Muscle layer of colon (tissue), 2 donors: Measurements from ENCODE around the gene YPEL2.

Source experiments
- H3K27ac ChIP-seq: one replicate; pipeline ENCODE4 v1.7.0; 2013; ENCODE audit warnings: low read depth, mild to moderate bottlenecking, low read length, moderate library complexity
- H3K27me3 ChIP-seq, 2 donors: one replicate each; pipeline ENCODE4 v1.7.0; 2013; ENCODE audit warnings: low read length in 2 of 2, mild to moderate bottlenecking in 2 of 2; ENCODE audit not compliant: insufficient read depth in 2 of 2, control insufficient read depth in 1 of 2
- H3K36me3 ChIP-seq: one replicate; pipeline ENCODE4 v1.7.0; 2013; ENCODE audit warnings: mild to moderate bottlenecking, low read length; ENCODE audit not compliant: insufficient read depth
- H3K4me1 ChIP-seq: one replicate; pipeline ENCODE4 v1.7.0; 2013; ENCODE audit warnings: mild to moderate bottlenecking, low read length; ENCODE audit not compliant: insufficient read depth
- H3K4me3 ChIP-seq, 2 donors: one replicate each; pipeline ENCODE4 v1.7.0; 2013; ENCODE audit warnings: low read length in 2 of 2, low read depth in 1 of 2, mild to moderate bottlenecking in 1 of 2, moderate library complexity in 1 of 2
- H3K9ac ChIP-seq: one replicate; pipeline ENCODE4 v1.7.0; 2013; ENCODE audit warnings: low read length
- H3K9me3 ChIP-seq: one replicate; pipeline ENCODE4 v1.7.0; 2013; ENCODE audit warnings: mild to moderate bottlenecking, low read length
- donor health status: abdominal sarcoma.
- donor health status: Adenocarcinoma of cecum.

The YPEL2 gene

GRCh38 chr17:59371416-59372100 is 40.1 kb downstream of the YPEL2 start:
- H3K36me3 ChIP-seq, result no peaks in the 10 kb centered on the region
- no peaks in the 10 kb centered on the region for H3K27me3 ChIP-seq
- peak overlapping the region; percentile 94 for H3K27ac ChIP-seq
- H3K9me3 ChIP-seq, result no peaks in the 10 kb centered on the region
- H3K4me3 ChIP-seq, result peak overlapping the region in 1 of 2 donors; percentile 25
- peaks cover 77% of the 10 kb centered on the region for H3K4me1 ChIP-seq
- peak overlapping the region; percentile 15 for H3K9ac ChIP-seq

- no peaks in the 10 kb centered on the region for H3K27me3 ChIP-seq
- H3K9me3 ChIP-seq, result no peaks in the 10 kb centered on the region
- H3K4me1 ChIP-seq, result peaks cover 73% of the 10 kb centered on the region
- H3K27ac ChIP-seq, result peak overlapping the region; percentile 94
- no peaks in the 10 kb centered on the region for H3K36me3 ChIP-seq
- H3K9ac ChIP-seq, result peak overlapping the region; percentile 15
- peak overlapping the region in 1 of 2 donors; percentile 25 for H3K4me3 ChIP-seq
Observed at GRCh38 chr17:59372138-59372751, 40.8 kb downstream of the YPEL2 start.

GRCh38 chr17:59373882-59374495 is 42.5 kb downstream of the YPEL2 start:
- Histone ChIP-seq H3K27ac (no peak overlapping the region), H3K27me3 (no peaks in the 10 kb centered on the region), H3K36me3 (no peaks in the 10 kb centered on the region), H3K9me3 (no peaks in the 10 kb centered on the region), H3K9ac (no peak overlapping the region), H3K4me1 (peaks cover 73% of the 10 kb centered on the region), H3K4me3 (no peak overlapping the region)

- Histone ChIP-seq H3K36me3 (no peaks in the 10 kb centered on the region), H3K9ac (no peak overlapping the region), H3K27ac (no peak overlapping the region), H3K4me1 (peaks cover 73% of the 10 kb centered on the region), H3K4me3 (no peak overlapping the region), H3K27me3 (no peaks in the 10 kb centered on the region), H3K9me3 (no peaks in the 10 kb centered on the region)
Observed at GRCh38 chr17:59374612-59375011, 43.2 kb downstream of the YPEL2 start.

GRCh38 chr17:59375857-59376256 is 44.4 kb downstream of the YPEL2 start:
- no peaks in the 10 kb centered on the region for H3K9me3 ChIP-seq
- no peak overlapping the region for H3K4me3 ChIP-seq
- H3K9ac ChIP-seq, result no peak overlapping the region
- H3K36me3 ChIP-seq, result no peaks in the 10 kb centered on the region
- H3K4me1 ChIP-seq, result peaks cover 69% of the 10 kb centered on the region
- H3K27ac ChIP-seq, result no peak overlapping the region
- H3K27me3 ChIP-seq, result no peaks in the 10 kb centered on the region

GRCh38 chr17:59376506-59376905 is 45.1 kb downstream of the YPEL2 start:
- Histone ChIP-seq H3K27ac (no peak overlapping the region), H3K4me1 (peaks cover 69% of the 10 kb centered on the region), H3K36me3 (no peaks in the 10 kb centered on the region), H3K9ac (no peak overlapping the region), H3K27me3 (no peaks in the 10 kb centered on the region), H3K4me3 (no peak overlapping the region), H3K9me3 (no peaks in the 10 kb centered on the region)

- Histone ChIP-seq H3K36me3 (no peaks in the 10 kb centered on the region), H3K9ac (no peak overlapping the region), H3K27ac (peak overlapping the region; percentile 41), H3K4me3 (no peak overlapping the region), H3K4me1 (peaks cover 69% of the 10 kb centered on the region), H3K9me3 (no peaks in the 10 kb centered on the region), H3K27me3 (no peaks in the 10 kb centered on the region)
Observed at GRCh38 chr17:59377410-59377809, 46.0 kb downstream of the YPEL2 start.

- H3K27me3 ChIP-seq, result no peaks in the 10 kb centered on the region
- H3K4me3 ChIP-seq, result no peak overlapping the region
- H3K27ac ChIP-seq, result peak overlapping the region; percentile 4
- H3K9ac ChIP-seq, result no peak overlapping the region
- no peaks in the 10 kb centered on the region for H3K9me3 ChIP-seq
- H3K4me1 ChIP-seq, result peaks cover 58% of the 10 kb centered on the region
- no peaks in the 10 kb centered on the region for H3K36me3 ChIP-seq
Observed at GRCh38 chr17:59378675-59379074, 47.2 kb downstream of the YPEL2 start.

- Histone ChIP-seq H3K4me1 (peaks cover 49% of the 10 kb centered on the region), H3K4me3 (no peak overlapping the region), H3K36me3 (no peaks in the 10 kb centered on the region), H3K9ac (no peak overlapping the region), H3K9me3 (no peaks in the 10 kb centered on the region), H3K27me3 (no peaks in the 10 kb centered on the region), H3K27ac (no peak overlapping the region)
Observed at GRCh38 chr17:59380474-59380873, 49.0 kb downstream of the YPEL2 start.

GRCh38 chr17:59381716-59382570 is 50.5 kb downstream of the YPEL2 start:
- Histone ChIP-seq H3K27me3 (no peaks in the 10 kb centered on the region), H3K9me3 (no peaks in the 10 kb centered on the region), H3K4me3 (no peak overlapping the region), H3K36me3 (no peaks in the 10 kb centered on the region), H3K4me1 (peaks cover 49% of the 10 kb centered on the region), H3K9ac (no peak overlapping the region), H3K27ac (peak overlapping the region; percentile 45)

- Histone ChIP-seq H3K27ac (no peak overlapping the region), H3K4me3 (no peak overlapping the region), H3K36me3 (peaks cover 3% of the 10 kb centered on the region), H3K27me3 (no peaks in the 10 kb centered on the region), H3K9ac (no peak overlapping the region), H3K4me1 (peaks cover 49% of the 10 kb centered on the region), H3K9me3 (no peaks in the 10 kb centered on the region)
Observed at GRCh38 chr17:59383893-59384292, 52.4 kb downstream of the YPEL2 start.
